DMS 273 (cell line): ENCODE data around the gene PIK3C2G.
"Not testable (repeated sequence)": the region's sequence is repeated elsewhere in the genome, so short reads cannot be mapped to it uniquely, and the experiment has no call there.

Source experiments
- DNase-seq: peaks from one replicate; lab custom pipeline; 2025; ENCODE audit not compliant: unreplicated experiment; lab: John Stamatoyannopoulos, UW

The PIK3C2G gene

GRCh38 chr12:18261273-18261672 is at the start of gene PIK3C2G:
PIK3C2G (plus strand) TSS chr12:18261518; CDS start chr12:18282082, 20,564 bp downstream.
- DNase-seq, result no peak

GRCh38 chr12:18217966-18218365 is 43.4 kb upstream of the PIK3C2G start:
- DNase-seq, result no peak

DNA sequence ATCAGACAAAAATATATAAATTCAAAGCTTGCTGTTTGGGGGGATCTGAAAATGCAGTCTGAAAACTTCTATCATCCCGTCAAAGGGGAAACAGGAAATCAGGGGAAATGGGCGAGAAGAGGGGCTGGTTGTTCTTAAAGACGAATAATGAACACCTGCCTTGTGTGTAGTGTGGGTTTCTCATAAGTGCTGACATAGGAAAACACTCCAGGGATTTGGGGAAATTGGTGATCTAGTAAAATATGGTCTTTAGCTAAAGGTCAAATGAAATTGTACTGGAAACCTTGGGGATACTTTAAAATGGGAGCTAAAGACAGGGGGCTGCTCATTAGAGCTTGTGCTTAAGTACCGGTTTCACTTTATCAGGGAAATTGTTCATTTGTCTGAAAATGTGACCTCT is 39.6 kb upstream of the PIK3C2G start:
- DNase-seq, result no peak

GRCh38 chr12:18222699-18223098 is 38.6 kb upstream of the PIK3C2G start:
- no peak for DNase-seq

GRCh38 chr12:18224745-18225144 is 36.6 kb upstream of the PIK3C2G start:
- peak; percentile 60 for DNase-seq

- no peak for DNase-seq
Measured at GRCh38 chr12:18239526-18239925, 21.8 kb upstream of the PIK3C2G start.

DNA sequence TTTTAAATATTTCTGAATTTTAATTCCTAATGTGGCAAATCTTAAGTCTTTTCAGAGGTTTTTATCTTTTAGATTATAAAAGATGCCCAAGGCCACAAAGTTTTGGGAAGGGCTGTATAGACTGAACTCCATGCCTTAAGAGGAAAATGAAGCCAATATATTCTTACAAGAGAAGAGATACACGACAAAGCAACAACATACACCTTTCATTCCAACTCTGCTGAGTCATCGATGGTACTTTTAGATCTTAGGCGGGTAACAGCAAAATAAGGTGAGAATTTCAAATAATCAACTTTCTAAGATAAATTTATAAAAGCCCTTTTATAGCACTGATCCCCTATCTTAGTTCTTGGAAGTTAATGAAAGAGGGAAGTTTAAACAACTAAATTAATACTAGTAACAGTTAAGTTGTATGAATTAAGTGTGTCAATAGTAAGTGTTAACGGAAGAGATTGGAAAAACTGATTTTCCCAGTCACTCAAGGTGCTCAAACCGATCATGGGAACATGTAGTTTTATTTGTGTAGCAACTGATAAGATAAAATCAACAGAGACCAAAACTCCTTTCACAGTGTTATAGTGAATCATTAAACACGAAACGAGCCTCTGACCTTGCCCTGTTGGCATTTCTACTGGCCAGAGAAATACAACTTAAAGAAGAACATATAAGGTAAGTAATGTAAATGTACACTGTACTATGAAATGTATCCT is 18.8 kb upstream of the PIK3C2G start:
- DNase-seq, result no peak

- no peak for DNase-seq
Measured at GRCh38 chr12:18243238-18243637, 18.1 kb upstream of the PIK3C2G start.

GRCh38 chr12:18246066-18246465 is 15.3 kb upstream of the PIK3C2G start:
- DNase-seq, result no peak

GRCh38 chr12:18250313-18250916 is 10.9 kb upstream of the PIK3C2G start:
- DNase-seq, result peak; percentile 86

DNA sequence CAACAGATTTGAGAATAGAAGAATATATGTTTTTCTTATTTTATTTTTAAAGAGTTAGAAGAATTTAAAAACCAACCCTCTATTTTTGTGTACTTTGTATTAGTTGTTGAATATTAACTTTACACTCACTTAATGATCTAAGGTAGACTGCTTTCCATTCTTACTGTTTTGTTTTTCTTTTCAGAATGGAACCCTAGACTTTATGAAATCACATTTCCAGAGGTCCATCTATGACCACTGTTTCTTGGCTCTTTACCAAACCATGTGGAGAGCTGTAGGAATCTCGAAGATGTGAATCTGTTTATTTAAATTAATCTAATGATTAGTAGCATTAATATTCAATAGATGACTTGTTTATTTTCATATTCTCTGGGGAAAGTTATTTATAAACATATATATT is 7.2 kb upstream of the PIK3C2G start:
- DNase-seq, result peak; percentile 1

GRCh38 chr12:18255004-18255403 is 6.3 kb upstream of the PIK3C2G start:
- DNase-seq, result not testable (repeated sequence)

DNA sequence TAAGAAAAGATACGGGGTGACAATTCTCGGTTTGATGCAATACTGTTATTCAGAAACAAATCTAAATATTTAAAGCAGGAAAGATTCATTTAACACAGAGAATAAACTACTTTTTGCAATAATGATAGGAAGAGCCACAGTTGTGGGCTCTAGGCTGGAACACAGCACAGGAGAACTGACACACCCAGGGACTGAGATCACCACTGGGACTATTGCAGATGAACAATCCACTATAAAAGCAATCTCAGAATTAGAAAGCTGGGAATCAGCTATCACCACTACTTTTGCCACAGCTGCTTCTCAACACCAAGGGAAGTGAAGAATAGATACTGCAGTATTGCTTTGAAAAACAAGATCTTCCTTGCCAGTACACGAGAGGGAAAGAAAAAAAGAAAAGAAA is 4.1 kb upstream of the PIK3C2G start:
- DNase-seq, result no peak

GRCh38 chr12:18258929-18259328 is 2.4 kb upstream of the PIK3C2G start:
- DNase-seq, result no peak

DNA sequence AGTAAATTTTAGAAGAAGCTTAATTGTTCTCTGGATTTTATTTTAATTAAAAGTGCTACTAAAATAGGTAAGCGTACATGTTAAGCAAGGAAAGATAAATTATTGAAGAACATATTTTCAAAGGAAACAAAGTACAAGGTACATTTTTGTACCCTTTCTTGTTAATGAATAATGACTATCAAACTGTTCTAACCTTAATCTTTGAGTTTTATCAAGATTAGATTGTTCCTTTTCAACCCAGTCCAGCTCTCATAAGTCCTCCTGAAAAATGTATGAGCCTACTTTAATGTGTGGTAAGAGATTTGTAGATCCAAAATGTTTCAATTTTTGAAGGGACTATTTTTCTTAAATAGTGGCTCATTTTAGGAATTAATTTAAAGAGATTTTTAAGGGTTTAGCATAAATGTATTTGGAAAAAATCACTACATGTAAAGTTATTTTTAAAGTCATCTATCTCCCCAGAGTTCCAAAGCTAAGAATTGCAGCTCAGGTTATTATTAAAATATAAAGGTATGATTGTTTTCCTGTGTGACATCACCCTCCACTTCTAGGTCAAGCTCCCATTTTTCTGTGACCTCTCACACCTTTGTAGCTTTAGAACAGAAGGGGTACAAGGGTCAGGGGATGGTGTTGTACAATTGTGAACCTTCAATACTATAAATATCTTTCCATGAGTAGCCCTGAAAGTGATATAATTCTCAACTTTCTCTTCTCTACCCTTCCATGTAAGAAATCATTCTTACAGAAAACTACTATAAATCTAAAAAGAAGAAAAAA is 1.2 kb upstream of the PIK3C2G start:
- DNase-seq, result no peak

- DNase-seq, result no peak
Measured at GRCh38 chr12:18261906-18262305, 588 bp downstream of the PIK3C2G start.

DNA sequence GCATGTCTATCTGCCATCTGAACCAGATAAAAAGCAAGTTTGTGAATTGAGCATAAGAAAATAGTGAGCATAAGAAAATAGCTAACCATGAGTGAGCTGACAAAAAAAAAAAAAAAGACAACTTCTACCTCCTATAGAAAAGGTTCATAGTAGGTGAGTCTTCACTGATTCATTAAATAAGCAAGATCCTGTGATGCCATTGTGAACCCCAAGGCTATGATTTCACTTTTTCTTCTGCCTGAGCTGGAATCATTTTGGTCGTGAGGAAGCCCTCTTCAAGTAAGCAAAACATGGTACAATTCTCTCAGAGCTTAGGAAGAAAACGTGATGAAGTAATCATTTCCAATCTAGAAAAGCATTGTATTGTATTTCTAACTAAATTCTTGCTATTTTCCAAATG is 1.2 kb downstream of the PIK3C2G start:
- no peak for DNase-seq

GRCh38 chr12:18264581-18265075 is 3.3 kb downstream of the PIK3C2G start:
- DNase-seq, result no peak

DNA sequence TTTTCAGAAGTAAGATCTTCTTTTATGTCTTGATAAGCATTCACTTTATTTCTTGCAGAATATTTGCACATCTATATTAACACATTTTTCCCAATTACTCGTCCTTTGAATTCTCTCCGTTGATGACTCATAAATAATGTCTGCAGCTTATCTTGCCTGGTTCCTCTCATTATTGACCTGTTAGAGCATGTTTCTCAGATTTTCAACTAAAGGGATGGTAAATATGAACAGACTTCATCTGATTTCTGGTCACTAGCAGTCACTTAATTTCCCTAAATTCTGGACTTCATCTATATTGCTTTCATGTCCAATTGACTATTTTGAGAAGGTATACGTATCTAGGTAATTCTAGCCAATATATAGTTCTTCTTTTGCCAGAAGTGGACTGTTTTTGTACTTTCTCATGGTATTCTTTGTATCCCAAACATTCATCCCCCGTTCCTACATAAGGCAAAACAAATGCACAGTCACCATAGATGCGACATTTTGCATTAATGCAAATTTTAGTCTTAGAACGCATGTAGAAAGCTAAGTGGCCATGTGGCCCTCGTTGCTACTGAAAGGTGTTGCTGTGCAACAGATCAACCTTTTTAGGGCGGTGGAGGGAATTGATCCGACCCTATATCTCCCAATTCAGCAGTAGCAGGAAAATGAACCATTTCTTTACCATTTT is 6.2 kb downstream of the PIK3C2G start:
- no peak for DNase-seq

DNA sequence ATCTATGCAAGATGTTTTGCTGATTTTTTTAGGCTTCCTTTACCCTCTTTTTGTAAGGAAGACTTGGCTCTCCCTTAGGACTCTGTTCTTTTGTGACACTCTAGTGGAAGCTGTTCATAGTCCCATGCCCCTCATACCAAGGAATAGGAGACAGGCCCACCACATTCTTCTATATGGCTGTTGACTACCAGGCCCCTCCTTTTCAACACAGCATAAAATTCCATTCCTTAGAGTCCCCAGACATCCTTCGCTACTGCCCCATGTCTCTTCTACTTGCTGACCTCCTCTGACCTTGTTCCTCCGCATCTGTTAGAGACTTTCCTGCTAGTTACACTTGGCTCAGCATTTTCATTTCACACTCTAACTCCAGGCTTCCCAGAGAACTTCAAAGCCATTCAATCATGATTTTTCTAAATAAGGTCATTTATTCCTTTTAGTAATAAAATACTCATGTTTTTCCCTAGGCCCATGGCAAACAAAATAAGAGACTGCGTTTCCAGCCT is 9.7 kb downstream of the PIK3C2G start:
- DNase-seq, result no peak

GRCh38 chr12:18275981-18276380 is 14.7 kb downstream of the PIK3C2G start:
- no peak for DNase-seq
